ENCODE results near the gene APC2. TPM values are rescaled to one million over a fixed set of nuclear protein-coding genes. Genes with fewer than 3 reads are reported as not detected.
A peak's percentile ranks its signal among the peaks of the same experiment; 100 is the strongest.
"Not testable (repeated sequence)": the region's sequence is repeated elsewhere in the genome, so short reads cannot be mapped to it uniquely, and the experiment has no call there.

The APC2 gene
- total RNA-seq, 2 experiments from 2014 or later = not detected

DNA sequence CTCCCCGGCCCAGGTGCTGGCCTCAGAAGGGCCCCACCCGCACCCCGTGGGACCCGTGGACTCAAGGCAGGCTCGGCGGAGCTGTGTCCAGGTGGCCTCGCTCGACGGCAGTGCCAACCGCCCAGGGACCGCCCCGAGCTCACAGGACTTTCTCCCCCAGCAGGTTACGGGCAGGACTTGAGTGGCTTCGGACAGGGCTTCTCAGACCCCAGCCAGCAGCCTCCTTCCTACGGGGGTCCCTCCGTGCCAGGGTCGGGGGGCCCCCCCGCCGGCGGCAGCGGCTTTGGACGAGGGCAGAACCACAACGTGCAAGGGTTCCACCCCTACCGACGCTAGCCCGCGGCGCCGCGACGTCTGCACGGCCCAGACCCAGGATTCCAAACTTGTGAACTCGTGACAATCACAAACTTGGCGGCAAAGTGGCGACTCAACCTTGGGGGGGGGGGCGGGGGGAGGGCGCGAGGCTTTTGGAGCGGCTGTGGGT, 15.3 kb upstream of the APC2 start:
- Mint-ChIP-seq H3K27ac (no peak overlapping the region), H3K36me3 (ENCODE audit: low read depth) (peaks cover 36% of the 10 kb centered on the region), H3K27me3 (ENCODE audit: low read depth) (no peaks in the 10 kb centered on the region), H3K4me1 (ENCODE audit: low read depth) (peaks cover 13% of the 10 kb centered on the region), H3K4me3 (no peak overlapping the region), H3K9me3 (ENCODE audit: insufficient read depth) (no peaks in the 10 kb centered on the region)
- ChIA-PET POLR2A (no interaction called here), CTCF (no interaction called here)
- no peak for ATAC-seq
- no peak for DNase-seq

GRCh38 chr19:1435378-1435989, 14.4 kb upstream of the APC2 start:
- Mint-ChIP-seq H3K9me3 (ENCODE audit: insufficient read depth) (no peaks in the 10 kb centered on the region), H3K36me3 (ENCODE audit: low read depth) (peaks cover 43% of the 10 kb centered on the region), H3K4me1 (ENCODE audit: low read depth) (peaks cover 21% of the 10 kb centered on the region), H3K27me3 (ENCODE audit: low read depth) (no peaks in the 10 kb centered on the region), H3K27ac (no peak overlapping the region), H3K4me3 (no peak overlapping the region)
- ChIA-PET POLR2A (no interaction called here), CTCF (no interaction called here)
- ATAC-seq (no peak), DNase-seq (no peak)

DNA sequence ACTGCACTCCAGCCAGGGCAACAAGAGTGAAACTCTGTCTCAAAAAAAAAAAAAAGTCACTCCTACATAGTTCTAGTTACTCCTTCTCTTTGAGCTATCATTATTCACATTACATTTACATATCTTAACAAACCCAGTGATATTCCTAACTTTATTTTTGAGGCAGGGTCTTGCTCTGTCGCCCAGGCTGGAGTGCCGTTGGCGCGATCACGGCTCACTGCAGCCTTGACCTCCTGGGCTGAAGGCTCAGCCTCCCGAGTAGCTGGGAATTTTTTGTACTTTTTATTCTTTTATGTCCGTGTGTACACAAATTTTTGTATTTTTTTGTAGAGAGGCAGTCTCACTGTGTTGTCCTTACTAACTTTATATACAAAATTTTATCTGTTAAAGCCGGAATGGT, 12.3 kb upstream of the APC2 start:
- ChIA-PET CTCF (interaction anchor here (0.8 to 1.2 kb wide), 3 partner anchors 9 to 158 kb away, joined by 3 to 6 read pairs (median 4); no protein-coding TSS in a partner anchor), POLR2A (interaction anchor here (0.7 to 1.4 kb wide), 3 partner anchors 19 to 169 kb away, joined by 3 to 6 read pairs (median 3); partner anchors contain the start of gene CIRBP)
- peak overlapping the region; percentile 99 for H3K27ac Mint-ChIP-seq
- DNase-seq = no peak
- peaks cover 32% of the 10 kb centered on the region for H3K4me1 Mint-ChIP-seq (ENCODE audit: low read depth)
- peak overlapping the region; percentile 99 for H3K4me3 Mint-ChIP-seq
- H3K9me3 Mint-ChIP-seq (ENCODE audit: insufficient read depth) = no peaks in the 10 kb centered on the region
- ATAC-seq = no peak
- H3K36me3 Mint-ChIP-seq (ENCODE audit: low read depth) = peaks cover 53% of the 10 kb centered on the region
- no peaks in the 10 kb centered on the region for H3K27me3 Mint-ChIP-seq (ENCODE audit: low read depth)

DNA sequence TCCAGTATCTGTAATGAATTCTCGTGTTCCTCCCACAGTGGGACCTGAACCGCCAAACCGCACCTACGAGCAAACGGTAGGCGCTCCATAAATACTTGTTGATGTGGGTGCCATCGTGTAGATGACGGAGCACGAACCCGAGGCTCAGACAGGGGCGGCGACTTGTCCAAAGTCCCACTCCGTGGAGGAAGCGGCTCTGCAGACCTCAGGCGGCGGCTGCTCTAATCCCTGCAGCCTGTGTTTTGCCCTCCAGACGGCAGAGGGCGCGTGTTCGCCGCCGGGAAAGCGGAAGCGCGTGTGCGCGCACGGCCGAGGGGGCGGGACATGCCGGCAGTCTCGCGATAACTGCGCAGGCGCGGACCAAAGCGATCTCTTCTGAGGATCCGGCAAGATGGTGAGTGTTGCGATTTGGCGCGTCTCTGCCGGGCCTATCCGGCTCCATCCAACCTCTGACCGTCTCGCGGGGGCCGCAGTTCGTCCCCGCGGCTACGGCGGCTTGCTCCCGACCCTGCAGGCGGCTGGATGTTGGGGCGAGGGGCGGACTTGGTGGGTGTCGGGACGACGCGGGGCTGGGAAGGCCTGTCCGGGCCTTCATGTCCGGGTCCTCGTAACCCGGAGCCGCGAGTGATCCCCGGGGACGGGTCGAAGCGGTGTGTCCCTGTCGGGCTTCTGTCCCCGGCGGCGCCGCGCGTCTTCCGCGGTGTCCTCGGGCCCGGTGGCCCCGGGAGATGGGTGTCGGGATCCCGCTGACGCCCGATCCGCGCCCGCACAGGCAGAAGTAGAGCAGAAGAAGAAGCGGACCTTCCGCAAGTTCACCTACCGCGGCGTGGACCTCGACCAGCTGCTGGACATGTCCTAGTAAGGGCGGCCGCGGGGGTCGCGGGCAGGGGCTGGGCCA, 11.6 kb upstream of the APC2 start, which contains the start of gene RPS15:
Gene RPS15, plus strand, starts transcription at position 362 of the 898 bp plus-strand sequence. Its CDS starts 30 bp downstream, at position 392.
- H3K36me3 Mint-ChIP-seq (ENCODE audit: low read depth) = peaks cover 50% of the 10 kb centered on the region
- peaks cover 34% of the 10 kb centered on the region for H3K4me1 Mint-ChIP-seq (ENCODE audit: low read depth)
- CTCF ChIA-PET = interaction anchor here (0.8 kb wide), 1 partner anchor 9 kb away, joined by 6 read pairs; no protein-coding TSS in a partner anchor
- no peaks in the 10 kb centered on the region for H3K27me3 Mint-ChIP-seq (ENCODE audit: low read depth)
- H3K4me3 Mint-ChIP-seq = peak within 1 kb of the TSS; percentile 99
- POLR2A ChIA-PET = interaction anchor here (1.4 kb wide), 1 partner anchor 19 kb away, joined by 6 read pairs; no protein-coding TSS in a partner anchor
- DNase-seq (peak; percentile 97), ATAC-seq (peak; percentile 86)
- H3K27ac Mint-ChIP-seq = peak within 1 kb of the TSS; percentile 99
- no peaks in the 10 kb centered on the region for H3K9me3 Mint-ChIP-seq (ENCODE audit: insufficient read depth)

DNA sequence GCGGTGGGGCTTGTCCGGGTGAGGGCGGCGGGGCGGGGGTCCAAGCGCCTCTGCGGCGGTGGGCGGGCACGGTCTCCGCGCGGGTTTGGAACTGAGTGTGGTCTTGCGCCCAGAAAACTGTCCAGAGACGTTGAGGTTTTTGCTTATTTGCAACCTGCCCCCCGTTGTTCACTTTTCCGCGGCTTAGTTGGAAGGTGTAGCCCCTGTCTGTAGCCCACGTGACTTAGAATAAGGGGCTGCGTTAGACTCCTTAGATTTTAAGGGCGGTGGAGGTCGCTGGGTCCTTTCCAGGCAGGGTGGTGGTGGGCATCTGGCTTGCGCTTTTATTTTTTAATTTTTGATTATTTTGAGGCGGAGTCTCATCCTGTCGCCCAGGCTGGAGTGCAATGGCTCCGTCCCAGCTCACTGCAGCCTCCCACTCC, 11.0 kb upstream of the APC2 start:
- ATAC-seq (peak; percentile 20), DNase-seq (no peak)
- ChIA-PET CTCF (no interaction called here), POLR2A (no interaction called here)
- peak overlapping the region; percentile 99 for H3K27ac Mint-ChIP-seq
- H3K9me3 Mint-ChIP-seq (ENCODE audit: insufficient read depth) = no peaks in the 10 kb centered on the region
- peaks cover 34% of the 10 kb centered on the region for H3K4me1 Mint-ChIP-seq (ENCODE audit: low read depth)
- H3K27me3 Mint-ChIP-seq (ENCODE audit: low read depth) = no peaks in the 10 kb centered on the region
- peaks cover 50% of the 10 kb centered on the region for H3K36me3 Mint-ChIP-seq (ENCODE audit: low read depth)
- H3K4me3 Mint-ChIP-seq = peak overlapping the region; percentile 99

GRCh38 chr19:1439525-1440417, 10.2 kb upstream of the APC2 start:
- H3K27me3 Mint-ChIP-seq (ENCODE audit: low read depth); CTCF ChIA-PET; H3K9me3 Mint-ChIP-seq (ENCODE audit: insufficient read depth); ATAC-seq; DNase-seq: not testable (repeated sequence)
- Mint-ChIP-seq H3K4me1 (ENCODE audit: low read depth) (peaks cover 40% of the 10 kb centered on the region), H3K4me3 (peak overlapping the region; percentile 99), H3K36me3 (ENCODE audit: low read depth) (peaks cover 50% of the 10 kb centered on the region), H3K27ac (peak overlapping the region; percentile 99)
- POLR2A ChIA-PET = interaction anchor here (1.0 kb wide), 1 partner anchor 9 kb away, joined by 4 read pairs; no protein-coding TSS in a partner anchor

GRCh38 chr19:1440418-1440801, 9.5 kb upstream of the APC2 start:
- no peaks in the 10 kb centered on the region for H3K9me3 Mint-ChIP-seq (ENCODE audit: insufficient read depth)
- peaks cover 46% of the 10 kb centered on the region for H3K4me1 Mint-ChIP-seq (ENCODE audit: low read depth)
- H3K27me3 Mint-ChIP-seq (ENCODE audit: low read depth) = peaks cover 2% of the 10 kb centered on the region
- peak overlapping the region; percentile 15 for H3K27ac Mint-ChIP-seq
- ATAC-seq (no peak), DNase-seq (no peak)
- H3K4me3 Mint-ChIP-seq = peak overlapping the region; percentile 99
- CTCF ChIA-PET = no interaction called here
- POLR2A ChIA-PET = interaction anchor here (1.0 kb wide), 1 partner anchor 9 kb away, joined by 4 read pairs; no protein-coding TSS in a partner anchor
- peaks cover 47% of the 10 kb centered on the region for H3K36me3 Mint-ChIP-seq (ENCODE audit: low read depth)

GRCh38 chr19:1441022-1441426, 8.9 kb upstream of the APC2 start:
- no peak overlapping the region for H3K27ac Mint-ChIP-seq
- no peaks in the 10 kb centered on the region for H3K9me3 Mint-ChIP-seq (ENCODE audit: insufficient read depth)
- peaks cover 48% of the 10 kb centered on the region for H3K4me1 Mint-ChIP-seq (ENCODE audit: low read depth)
- peak overlapping the region; percentile 99 for H3K4me3 Mint-ChIP-seq
- DNase-seq (no peak), ATAC-seq (no peak)
- H3K36me3 Mint-ChIP-seq (ENCODE audit: low read depth) = peaks cover 45% of the 10 kb centered on the region
- peaks cover 3% of the 10 kb centered on the region for H3K27me3 Mint-ChIP-seq (ENCODE audit: low read depth)
- ChIA-PET CTCF (no interaction called here), POLR2A (interaction anchor here (0.6 to 1.0 kb wide), 2 partner anchors 8 to 30 kb away, joined by 3 to 4 read pairs; no protein-coding TSS in a partner anchor)

- Mint-ChIP-seq H3K4me3 (no peak overlapping the region), H3K4me1 (ENCODE audit: low read depth) (peaks cover 50% of the 10 kb centered on the region), H3K27ac (peak overlapping the region; percentile 16), H3K36me3 (ENCODE audit: low read depth) (peaks cover 45% of the 10 kb centered on the region), H3K27me3 (ENCODE audit: low read depth) (peaks cover 6% of the 10 kb centered on the region), H3K9me3 (ENCODE audit: insufficient read depth) (no peaks in the 10 kb centered on the region)
- POLR2A ChIA-PET = interaction anchor here (0.6 to 0.9 kb wide), 2 partner anchors 30 to 167 kb away, joined by 3 read pairs; partner anchors contain the start of gene FAM174C
- CTCF ChIA-PET = no interaction called here
- no peak for DNase-seq
- ATAC-seq = no peak
Observed at GRCh38 chr19:1441677-1442438, 8.1 kb upstream of the APC2 start.

DNA sequence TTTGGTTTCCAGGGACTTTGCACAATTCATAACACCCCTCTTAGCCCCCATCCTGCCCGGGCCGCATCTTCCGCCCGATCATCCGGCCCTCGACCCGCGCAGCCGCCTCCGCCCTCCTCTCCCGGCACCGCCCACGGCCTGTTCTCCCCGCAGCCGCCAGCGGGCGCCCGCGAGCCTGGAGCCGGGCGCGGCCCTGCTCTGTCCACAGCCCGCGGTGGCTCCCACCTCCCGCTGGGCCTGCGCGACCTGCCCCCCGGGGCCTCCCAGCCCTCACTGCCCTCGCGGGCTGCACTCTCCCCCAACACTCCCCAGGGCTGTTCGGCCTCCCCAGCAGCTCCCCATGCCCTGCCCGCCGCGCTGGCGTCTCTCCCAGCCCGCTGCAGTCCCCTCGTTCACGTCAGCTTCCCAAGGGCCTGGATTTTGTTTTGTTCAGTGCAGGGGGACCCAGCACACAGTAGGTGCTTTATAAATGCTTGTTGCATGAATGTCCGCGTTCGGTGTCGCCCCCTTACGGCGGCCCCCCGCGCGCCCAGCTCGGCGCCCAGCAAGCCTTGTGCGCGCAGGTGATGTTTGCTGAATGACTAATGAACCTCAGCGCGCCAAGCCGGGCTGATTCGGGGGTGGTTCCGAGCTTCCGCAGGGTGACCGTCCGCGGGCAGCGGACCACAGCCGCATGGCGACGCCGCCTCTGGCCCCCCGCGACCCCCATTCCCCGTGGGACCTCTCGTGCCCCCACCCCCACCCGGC, 4.6 kb upstream of the APC2 start:
- DNase-seq (peak; percentile 84), ATAC-seq (peak; percentile 88)
- H3K36me3 Mint-ChIP-seq (ENCODE audit: low read depth) = peaks cover 27% of the 10 kb centered on the region
- H3K9me3 Mint-ChIP-seq (ENCODE audit: insufficient read depth) = no peaks in the 10 kb centered on the region
- H3K27ac Mint-ChIP-seq = peak overlapping the region; percentile 72
- POLR2A ChIA-PET = interaction anchor here (1.0 to 1.6 kb wide), 2 partner anchors 21 to 176 kb away, joined by 3 to 6 read pairs; partner anchors contain the start of gene CIRBP
- H3K4me1 Mint-ChIP-seq (ENCODE audit: low read depth) = peaks cover 40% of the 10 kb centered on the region
- peak overlapping the region; percentile 73 for H3K4me3 Mint-ChIP-seq
- CTCF ChIA-PET = interaction anchor here (0.8 to 1.8 kb wide), 9 partner anchors 8 to 130 kb away, joined by 3 to 10 read pairs (median 4); partner anchors contain the start of gene REEP6
- H3K27me3 Mint-ChIP-seq (ENCODE audit: low read depth) = peaks cover 30% of the 10 kb centered on the region

Data from activated CD8-positive, alpha-beta T cell treated with anti-CD3 and anti-CD28 coated beads, Interleukin-2, amount 10 ng/mL, durations not matched to agents 7 days and 5 days (primary cell).